AG08396 (cell line): ENCODE measurements around the gene CLPSL2.

Experiments used
- DNase-seq: peaks from one replicate; pipeline ENCODE4 v3.0.0; 2012; ENCODE audit warnings: low spot score, mixed read lengths

Gene CLPSL2

GRCh38 chr6:35746516-35746915, 29.9 kb upstream of the CLPSL2 start:
- no peak for DNase-seq

DNA sequence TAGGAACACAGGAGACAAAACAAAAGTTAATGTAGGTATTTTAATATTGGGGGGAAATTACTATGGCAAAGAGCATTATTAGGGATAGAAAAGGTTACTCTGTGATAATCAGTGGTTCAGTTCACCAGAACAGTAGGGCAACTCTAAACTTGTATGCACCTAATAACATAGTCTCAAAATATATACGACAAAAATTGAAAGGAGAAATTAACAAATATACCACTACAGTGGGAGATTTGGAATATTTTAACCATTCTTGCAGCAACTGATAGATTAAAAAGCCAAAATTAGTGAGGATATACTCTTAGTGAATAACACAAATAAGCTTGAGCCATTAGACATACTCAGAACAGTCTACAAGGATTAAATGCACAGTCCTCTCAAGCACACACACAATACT, 28.5 kb upstream of the CLPSL2 start:
- no peak for DNase-seq

DNA sequence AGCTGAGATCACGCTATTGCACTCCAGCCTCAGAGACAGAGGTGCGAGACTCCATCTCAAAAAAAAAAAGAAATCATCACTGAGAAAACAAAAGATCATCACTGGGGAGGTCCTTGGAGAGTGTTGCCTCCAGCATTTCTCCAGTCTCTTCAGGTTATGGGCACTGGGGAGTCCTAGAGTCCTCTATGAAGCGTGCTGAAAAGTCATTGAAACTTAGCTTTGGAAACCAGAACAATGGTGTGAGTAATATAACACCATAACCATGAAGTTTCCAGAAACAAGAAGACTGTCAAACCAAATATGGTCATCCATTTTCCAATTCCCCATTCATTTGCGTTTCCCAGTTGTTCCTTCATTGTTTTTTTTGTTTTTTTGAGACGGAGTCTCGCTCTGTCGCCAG, 25.8 kb upstream of the CLPSL2 start:
- no peak for DNase-seq

GRCh38 chr6:35751594-35751993, 24.8 kb upstream of the CLPSL2 start:
- DNase-seq, result no peak

GRCh38 chr6:35752330-35752729, 24.1 kb upstream of the CLPSL2 start:
- DNase-seq, result no peak

DNA sequence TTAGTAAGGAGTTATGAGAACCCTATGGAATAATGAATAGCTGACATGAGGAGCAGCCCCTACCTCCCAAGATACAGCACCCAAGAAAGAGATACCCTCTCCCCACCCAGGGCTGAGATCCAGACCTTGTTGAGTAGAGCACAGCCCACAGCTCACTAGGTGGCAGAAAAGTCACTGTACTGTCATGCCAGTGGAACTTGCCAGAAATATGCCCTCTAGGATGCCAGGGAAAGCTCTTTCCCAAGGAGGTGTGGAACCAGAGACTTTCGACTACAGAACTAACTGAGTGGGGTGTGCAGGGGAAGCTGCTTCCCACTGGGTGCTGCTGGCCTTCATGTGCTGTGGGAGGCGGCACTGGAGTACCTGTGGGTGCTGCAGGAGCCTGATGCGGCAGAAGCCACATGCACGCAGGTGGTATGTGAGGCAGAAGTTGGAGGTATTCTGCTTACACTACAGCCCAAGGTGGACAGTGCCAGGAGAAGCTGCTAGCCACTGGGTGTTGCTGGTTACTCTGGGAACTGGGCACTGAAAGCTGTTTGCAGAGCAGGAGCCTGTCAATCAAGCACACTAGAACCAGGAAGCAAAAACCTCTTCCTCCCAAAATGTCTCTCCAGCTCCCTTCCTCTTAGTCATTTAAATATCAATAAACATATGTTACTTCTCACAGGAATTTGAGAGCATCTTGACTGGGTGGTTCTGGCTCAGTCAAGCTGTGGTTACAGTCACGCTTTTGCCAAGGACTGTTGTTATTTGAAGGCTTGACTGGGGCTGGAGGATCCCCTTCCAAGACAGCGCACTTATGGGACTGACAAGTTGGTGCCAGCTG, 21.7 kb upstream of the CLPSL2 start:
- peak; percentile 40 for DNase-seq

- DNase-seq, result no peak
These were observed 21.0 kb upstream of the CLPSL2 start for GRCh38 chr6:35755278-35755924.

GRCh38 chr6:35757456-35758123, 18.8 kb upstream of the CLPSL2 start:
- peak; percentile 48 for DNase-seq

DNA sequence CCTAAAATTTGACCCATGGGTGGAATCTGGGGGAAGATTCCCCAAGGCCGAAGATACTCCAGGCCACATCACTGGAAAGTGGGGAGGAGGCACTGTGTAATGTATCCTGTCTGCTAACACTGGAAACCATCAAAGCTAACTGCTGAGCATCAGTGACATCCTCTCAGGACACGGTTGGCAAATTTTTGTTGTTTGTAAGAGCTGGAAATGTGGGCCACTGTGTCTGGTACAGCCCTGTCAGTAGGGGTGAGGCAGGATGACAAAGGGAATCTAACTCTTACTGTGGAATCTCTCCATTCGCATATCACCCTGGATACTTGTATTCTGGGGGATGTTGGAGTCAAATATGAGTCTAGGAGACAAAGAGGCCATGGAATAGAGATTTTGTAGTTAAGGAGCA, 17.0 kb upstream of the CLPSL2 start:
- DNase-seq, result no peak

- DNase-seq, result no peak
These were observed 10.7 kb upstream of the CLPSL2 start for GRCh38 chr6:35765739-35766138.

GRCh38 chr6:35769211-35769610, 7.2 kb upstream of the CLPSL2 start:
- no peak for DNase-seq

DNA sequence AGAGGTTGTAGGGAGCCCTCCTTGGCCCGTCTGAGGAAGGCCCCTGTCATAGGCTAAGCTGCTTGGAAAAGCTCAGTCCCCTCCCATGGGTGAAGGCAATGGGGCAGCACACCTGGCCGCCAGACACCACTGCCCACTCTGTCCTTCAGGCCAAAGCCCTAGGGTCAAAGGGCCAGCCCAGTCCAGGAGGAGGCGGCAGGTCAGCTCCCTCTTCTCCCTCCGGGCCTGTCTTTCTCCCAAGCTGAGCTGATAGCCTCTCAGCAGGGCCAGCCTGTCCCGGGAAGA, 5.1 kb upstream of the CLPSL2 start:
- peak; percentile 7 for DNase-seq

DNA sequence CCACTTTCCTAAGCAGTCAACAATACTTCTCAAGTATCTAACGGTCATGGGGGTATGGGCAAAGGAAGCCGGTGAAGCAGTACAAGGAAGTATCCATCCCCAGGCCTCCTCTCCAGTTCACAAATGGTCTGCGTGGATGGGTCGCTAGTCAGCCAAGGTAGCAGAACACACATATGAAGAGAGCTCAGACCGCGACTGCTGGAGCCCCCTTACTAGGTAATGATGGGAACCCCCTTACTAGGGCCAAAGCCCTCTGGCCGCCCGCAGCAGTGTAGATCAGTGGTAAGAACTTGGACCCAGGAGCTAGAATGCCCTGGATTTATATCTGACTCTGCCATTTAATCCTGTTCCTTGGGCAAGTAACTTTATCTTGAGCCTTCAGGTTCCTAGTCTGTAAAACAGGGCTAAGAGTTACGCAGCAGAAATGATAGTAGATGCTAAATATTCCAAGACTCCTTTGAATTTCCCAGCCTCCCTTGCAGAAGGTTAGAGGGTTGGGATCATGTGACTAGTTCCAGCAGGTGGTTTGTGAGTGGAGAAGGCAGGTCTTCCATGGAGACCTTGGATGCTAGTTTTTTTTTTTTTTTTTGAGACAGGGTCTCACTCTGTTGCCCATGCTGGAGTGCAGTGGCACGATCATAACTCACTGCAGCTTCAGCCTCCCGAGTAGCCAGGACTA, 2.1 kb upstream of the CLPSL2 start:
- no peak for DNase-seq

- DNase-seq, result no peak
These were observed 1.4 kb upstream of the CLPSL2 start for GRCh38 chr6:35775031-35775430.

GRCh38 chr6:35777356-35778102, 1.1 kb downstream of the CLPSL2 start:
- no peak for DNase-seq

DNA sequence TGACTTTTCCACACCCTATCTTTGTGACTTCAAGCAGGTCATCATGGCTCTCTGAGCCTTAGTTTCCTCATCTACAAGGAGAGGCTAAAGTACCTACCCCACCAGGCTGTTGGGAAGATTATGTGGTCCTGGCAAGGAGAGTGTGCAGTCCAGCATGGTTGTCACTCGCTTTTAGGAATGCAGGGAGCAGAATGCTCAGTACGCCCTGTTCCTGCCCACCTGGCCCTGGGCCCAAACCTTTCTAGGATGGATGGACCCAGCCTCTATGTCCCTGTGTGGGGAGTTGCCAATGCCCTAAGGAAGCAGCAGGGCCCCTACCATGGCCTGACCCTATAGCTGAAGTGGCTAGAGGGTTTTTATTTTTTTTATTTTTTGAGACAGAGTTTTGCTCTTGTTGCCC, 2.0 kb downstream of the CLPSL2 start:
- no peak for DNase-seq

- DNase-seq, result no peak
These were observed 4.3 kb downstream of the CLPSL2 start, which contains the start of gene CLPSL1 for GRCh38 chr6:35780719-35781118. CLPSL1 (plus strand) TSS chr6:35781019; CDS start chr6:35781111, 92 bp downstream.

DNA sequence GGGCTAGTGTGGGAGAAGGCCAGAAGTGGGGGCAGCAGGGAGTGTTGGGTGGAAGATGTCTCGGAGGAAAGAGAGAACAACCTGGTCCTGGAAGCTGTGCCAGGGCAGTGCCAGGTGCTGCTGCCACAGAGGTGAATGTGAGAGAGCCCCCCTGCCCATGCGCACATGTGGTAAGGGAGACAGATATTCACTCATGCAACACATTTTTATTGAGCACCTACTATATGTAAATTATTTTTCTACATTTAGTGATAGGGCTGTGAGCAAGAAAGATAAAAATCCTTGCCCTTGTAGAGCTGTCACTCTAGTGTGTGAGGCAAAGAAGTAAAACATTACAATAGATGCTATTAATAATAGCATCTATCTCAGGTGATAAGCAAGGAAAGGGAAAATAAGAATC, 4.9 kb downstream of the CLPSL2 start:
- DNase-seq, result no peak

- no peak for DNase-seq
These were observed 6.0 kb downstream of the CLPSL2 start for GRCh38 chr6:35782424-35782823.

- no peak for DNase-seq
These were observed 7.8 kb downstream of the CLPSL2 start for GRCh38 chr6:35784200-35784599.

DNA sequence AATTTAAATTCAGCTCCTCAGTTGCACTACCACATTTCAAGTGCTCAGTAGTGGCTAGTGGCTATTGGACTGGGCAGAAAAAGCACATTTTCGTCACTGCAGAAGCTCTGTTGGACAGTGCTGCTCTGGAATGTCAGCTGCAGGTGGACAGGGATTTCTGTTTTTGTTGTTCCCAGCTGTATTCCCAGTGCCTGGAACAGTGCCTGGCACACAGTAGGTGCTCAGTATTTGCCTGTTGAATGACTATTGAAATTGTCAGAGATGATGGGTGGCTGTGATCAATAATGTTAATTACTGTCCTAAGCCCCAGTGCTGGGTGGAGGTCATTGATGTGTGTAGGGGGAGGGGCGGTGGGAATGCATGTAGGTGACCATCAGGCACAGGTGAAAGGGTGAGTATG, 9.9 kb downstream of the CLPSL2 start:
- DNase-seq, result no peak

GRCh38 chr6:35786810-35787209, 10.4 kb downstream of the CLPSL2 start:
- DNase-seq, result no peak
